Measurements from ENCODE around the gene PLIN4. TPM values are rescaled to one million over a fixed set of nuclear protein-coding genes. Genes with fewer than 3 reads are reported as not detected.
A peak's percentile ranks its signal among the peaks of the same experiment; 100 is the strongest.

The PLIN4 gene
- total RNA-seq, 1 experiment from 2014 or later = 1.8 TPM

DNA sequence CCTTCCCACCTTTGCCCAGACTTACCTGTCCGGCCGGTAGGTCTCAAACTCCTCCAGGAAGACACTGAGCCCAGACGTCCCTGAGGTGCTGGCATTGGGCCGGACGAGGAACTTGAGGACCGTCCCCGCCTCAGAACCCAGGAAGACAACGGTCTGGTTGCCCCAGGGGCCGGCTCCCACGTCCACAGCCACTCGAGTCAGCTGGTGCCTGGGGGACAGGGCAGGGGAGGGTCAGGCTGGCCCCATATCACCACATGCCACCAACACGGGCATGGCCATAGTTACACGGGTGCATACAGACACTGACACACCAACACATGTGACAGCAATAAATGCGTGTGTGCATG, 29.9 kb upstream of the PLIN4 start:
- TF ChIP-seq, protein P1, sequence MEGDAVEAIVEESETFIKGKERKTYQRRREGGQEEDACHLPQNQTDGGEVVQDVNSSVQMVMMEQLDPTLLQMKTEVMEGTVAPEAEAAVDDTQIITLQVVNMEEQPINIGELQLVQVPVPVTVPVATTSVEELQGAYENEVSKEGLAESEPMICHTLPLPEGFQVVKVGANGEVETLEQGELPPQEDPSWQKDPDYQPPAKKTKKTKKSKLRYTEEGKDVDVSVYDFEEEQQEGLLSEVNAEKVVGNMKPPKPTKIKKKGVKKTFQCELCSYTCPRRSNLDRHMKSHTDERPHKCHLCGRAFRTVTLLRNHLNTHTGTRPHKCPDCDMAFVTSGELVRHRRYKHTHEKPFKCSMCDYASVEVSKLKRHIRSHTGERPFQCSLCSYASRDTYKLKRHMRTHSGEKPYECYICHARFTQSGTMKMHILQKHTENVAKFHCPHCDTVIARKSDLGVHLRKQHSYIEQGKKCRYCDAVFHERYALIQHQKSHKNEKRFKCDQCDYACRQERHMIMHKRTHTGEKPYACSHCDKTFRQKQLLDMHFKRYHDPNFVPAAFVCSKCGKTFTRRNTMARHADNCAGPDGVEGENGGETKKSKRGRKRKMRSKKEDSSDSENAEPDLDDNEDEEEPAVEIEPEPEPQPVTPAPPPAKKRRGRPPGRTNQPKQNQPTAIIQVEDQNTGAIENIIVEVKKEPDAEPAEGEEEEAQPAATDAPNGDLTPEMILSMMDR (IDR thresholded peaks at IDR 0.05; ENCODE audit: unreplicated experiment) = no peak
- CTCF ChIA-PET = interaction anchor here (0.7 to 3.3 kb wide), 4 partner anchors 22 to 88 kb away, joined by 4 to 13 read pairs (median 6); no protein-coding TSS in a partner anchor
- Mint-ChIP-seq H3K4me1 (ENCODE audit: insufficient read depth, unreplicated experiment) (no peaks in the 10 kb centered on the region), H3K4me3 (ENCODE audit: unreplicated experiment) (no peak overlapping the region), H3K27ac (ENCODE audit: low read depth, unreplicated experiment) (no peak overlapping the region), H3K36me3 (ENCODE audit: insufficient read depth, unreplicated experiment) (peaks cover 6% of the 10 kb centered on the region), H3K9me3 (ENCODE audit: unreplicated experiment) (peaks cover 7% of the 10 kb centered on the region), H3K27me3 (ENCODE audit: insufficient read depth, unreplicated experiment) (peaks cover 19% of the 10 kb centered on the region)
- intact Hi-C loops (cut with micrococcal nuclease) = no loop called here
- POLR2A ChIA-PET = no interaction called here
- no TSS peak for BruUV-seq (replicated peaks)
- no peak for DNase-seq (ENCODE audit: unreplicated experiment)

DNA sequence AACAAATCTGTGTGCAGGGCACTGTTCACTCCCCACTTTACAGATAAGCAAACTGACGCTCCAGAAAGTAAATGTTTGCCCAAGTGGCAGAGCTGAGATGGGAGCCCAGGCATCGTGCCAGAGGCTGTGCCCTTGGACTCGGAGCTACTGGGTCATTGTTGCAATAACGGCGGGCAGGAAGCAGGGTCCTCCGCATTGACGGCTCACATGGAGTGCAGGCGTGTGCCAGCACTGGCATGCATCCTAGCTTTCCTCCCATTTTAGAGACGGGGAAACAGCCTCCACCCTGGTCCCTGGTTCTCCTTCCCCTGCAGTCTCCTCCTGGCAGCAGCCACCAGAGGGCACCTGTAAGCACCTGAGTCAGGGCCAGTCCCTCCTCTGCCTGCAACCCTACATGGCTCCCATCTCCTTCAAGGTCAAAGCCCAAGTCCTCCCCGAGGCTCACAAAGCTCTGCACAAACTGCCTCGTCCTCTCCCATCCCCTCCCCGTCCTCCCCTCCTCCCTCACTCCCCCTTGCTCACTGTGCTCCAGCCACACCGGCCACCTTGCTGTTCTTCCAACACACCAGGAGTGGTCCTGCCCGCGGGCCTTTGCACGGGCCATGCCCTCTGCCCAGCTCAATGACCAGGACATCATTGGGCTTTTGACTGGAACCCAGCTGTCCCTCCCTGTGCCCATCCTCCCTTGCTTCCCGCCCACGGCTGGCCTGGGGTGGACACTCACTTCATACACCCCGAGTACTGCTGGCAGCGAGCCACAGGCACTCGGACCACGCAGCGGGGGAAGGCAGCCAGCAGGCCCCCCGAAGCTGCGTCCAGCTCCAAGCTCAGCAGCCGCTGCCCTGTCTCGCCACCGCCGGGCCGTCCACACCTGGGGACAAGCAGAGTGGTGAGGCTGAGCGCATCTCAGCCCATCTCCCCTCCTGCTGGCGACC, 29.3 kb upstream of the PLIN4 start:
- H3K36me3 Mint-ChIP-seq (ENCODE audit: insufficient read depth, unreplicated experiment) = peaks cover 6% of the 10 kb centered on the region
- intact Hi-C loops (cut with micrococcal nuclease) = no loop called here
- DNase-seq (ENCODE audit: unreplicated experiment) = peak; percentile 54
- peaks cover under 1% of the 10 kb centered on the region for H3K9me3 Mint-ChIP-seq (ENCODE audit: unreplicated experiment)
- no peaks in the 10 kb centered on the region for H3K4me1 Mint-ChIP-seq (ENCODE audit: insufficient read depth, unreplicated experiment)
- ChIA-PET CTCF (interaction anchor here (0.6 to 3.3 kb wide), 10 partner anchors 9 to 923 kb away, joined by 3 to 13 read pairs (median 4); no protein-coding TSS in a partner anchor), POLR2A (interaction anchor here (0.7 kb wide), 1 partner anchor 128 kb away, joined by 4 read pairs; no protein-coding TSS in a partner anchor)
- BruUV-seq (replicated peaks) = no TSS peak
- TF ChIP-seq, protein P1 (IDR thresholded peaks at IDR 0.05; ENCODE audit: unreplicated experiment) = peak; percentile 40
- no peak overlapping the region for H3K27ac Mint-ChIP-seq (ENCODE audit: low read depth, unreplicated experiment)
- H3K27me3 Mint-ChIP-seq (ENCODE audit: insufficient read depth, unreplicated experiment) = peaks cover 13% of the 10 kb centered on the region
- no peak overlapping the region for H3K4me3 Mint-ChIP-seq (ENCODE audit: unreplicated experiment)

DNA sequence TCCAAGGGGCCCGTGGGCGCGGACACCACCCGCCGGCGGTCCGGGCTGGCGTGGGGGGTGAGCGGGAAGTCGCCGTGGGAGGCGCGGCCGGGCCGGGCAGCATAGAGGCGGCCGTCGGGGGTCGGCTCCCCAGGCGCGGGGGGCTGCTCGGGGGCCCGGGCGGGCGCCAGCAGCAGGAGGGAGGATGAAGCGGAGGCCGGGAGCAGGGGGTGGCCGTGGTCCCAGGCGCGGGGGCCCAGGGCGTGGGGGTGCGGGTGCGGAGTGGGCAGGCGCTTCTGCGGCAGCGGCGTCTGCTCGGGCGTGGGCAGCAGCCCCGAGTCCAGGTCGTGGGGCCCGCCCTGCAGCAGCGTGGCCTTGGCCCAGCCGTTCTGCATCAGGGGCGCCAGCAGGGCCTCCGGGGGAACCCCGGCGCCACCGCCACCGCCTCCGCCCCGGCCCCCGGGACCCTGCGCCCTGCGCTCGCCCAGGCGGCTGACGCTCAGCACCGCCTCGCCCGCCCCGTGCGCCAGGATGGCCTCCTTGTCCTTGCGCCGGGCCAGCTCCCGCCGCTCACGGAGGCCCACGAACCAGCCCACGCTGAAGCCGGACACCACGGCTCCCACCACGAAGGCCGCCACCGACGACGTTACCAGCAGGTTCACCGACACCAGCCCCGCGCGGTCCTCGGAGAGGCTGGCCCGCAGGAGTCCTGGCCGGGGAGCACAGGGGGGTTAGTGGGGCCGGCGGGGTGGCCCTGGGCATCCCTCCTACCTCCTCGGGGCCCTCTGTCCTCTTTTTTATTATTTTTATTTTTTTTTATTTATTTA, 25.8 kb upstream of the PLIN4 start:
- H3K4me3 Mint-ChIP-seq (ENCODE audit: unreplicated experiment) = no peak overlapping the region
- TF ChIP-seq, protein P1 (IDR thresholded peaks at IDR 0.05; ENCODE audit: unreplicated experiment) = no peak
- no peaks in the 10 kb centered on the region for H3K27me3 Mint-ChIP-seq (ENCODE audit: insufficient read depth, unreplicated experiment)
- DNase-seq (ENCODE audit: unreplicated experiment) = no peak
- intact Hi-C loops (cut with micrococcal nuclease) = no loop called here
- ChIA-PET POLR2A (no interaction called here), CTCF (interaction anchor here (0.7 kb wide), 1 partner anchor 19 kb away, joined by 4 read pairs; no protein-coding TSS in a partner anchor)
- no peak overlapping the region for H3K27ac Mint-ChIP-seq (ENCODE audit: low read depth, unreplicated experiment)
- no peaks in the 10 kb centered on the region for H3K9me3 Mint-ChIP-seq (ENCODE audit: unreplicated experiment)
- no peaks in the 10 kb centered on the region for H3K4me1 Mint-ChIP-seq (ENCODE audit: insufficient read depth, unreplicated experiment)
- no TSS peak for BruUV-seq (replicated peaks)
- peaks cover 6% of the 10 kb centered on the region for H3K36me3 Mint-ChIP-seq (ENCODE audit: insufficient read depth, unreplicated experiment)

Data from MCF 10A (cell line).